Activated CD8-positive, alpha-beta memory T cell treated with anti-CD3 and anti-CD28 coated beads, Interleukin-2, amount 50 U/mL, for 48 hours (primary cell): ENCODE measurements around the gene NEUROD4.

Experiments
- DNase-seq: peaks from one replicate; pipeline ENCODE4 v3.0.0-alpha.2; 2020

The NEUROD4 gene

GRCh38 chr12:54998958-54999510 lies 20.7 kb upstream of the NEUROD4 start:
- no peak for DNase-seq

- no peak for DNase-seq
These were observed 18.4 kb upstream of the NEUROD4 start for GRCh38 chr12:55001198-55001868.

GRCh38 chr12:55002355-55002754 lies 17.4 kb upstream of the NEUROD4 start:
- DNase-seq = no peak

- DNase-seq = no peak
These were observed 10.7 kb upstream of the NEUROD4 start for GRCh38 chr12:55008944-55009585.

GRCh38 chr12:55017416-55017925 lies 2.3 kb upstream of the NEUROD4 start:
- no peak for DNase-seq

- no peak for DNase-seq
These were observed 4.8 kb downstream of the NEUROD4 start for GRCh38 chr12:55024575-55024974.

GRCh38 chr12:55025508-55025907 lies 5.7 kb downstream of the NEUROD4 start:
- no peak for DNase-seq

DNA sequence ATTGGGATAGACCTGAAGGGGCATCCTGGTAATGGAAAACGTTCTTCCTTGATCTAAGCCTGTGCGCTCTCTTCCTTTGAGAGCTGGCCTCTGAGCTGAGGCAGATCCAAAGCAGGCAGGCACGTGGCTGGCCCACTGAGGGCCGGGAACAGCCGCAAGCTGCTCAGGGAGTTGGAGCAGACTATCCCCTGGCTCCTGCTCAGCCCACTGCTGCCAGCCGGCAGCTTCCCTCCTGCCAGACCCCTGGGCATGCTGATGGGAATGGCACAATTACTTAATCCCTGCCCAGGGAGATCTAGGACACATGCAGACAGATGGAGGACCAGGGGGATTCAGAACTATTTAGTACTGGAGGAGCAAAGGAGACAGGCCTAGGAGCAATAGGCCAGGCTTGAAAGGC lies 14.4 kb downstream of the NEUROD4 start:
- no peak for DNase-seq

DNA sequence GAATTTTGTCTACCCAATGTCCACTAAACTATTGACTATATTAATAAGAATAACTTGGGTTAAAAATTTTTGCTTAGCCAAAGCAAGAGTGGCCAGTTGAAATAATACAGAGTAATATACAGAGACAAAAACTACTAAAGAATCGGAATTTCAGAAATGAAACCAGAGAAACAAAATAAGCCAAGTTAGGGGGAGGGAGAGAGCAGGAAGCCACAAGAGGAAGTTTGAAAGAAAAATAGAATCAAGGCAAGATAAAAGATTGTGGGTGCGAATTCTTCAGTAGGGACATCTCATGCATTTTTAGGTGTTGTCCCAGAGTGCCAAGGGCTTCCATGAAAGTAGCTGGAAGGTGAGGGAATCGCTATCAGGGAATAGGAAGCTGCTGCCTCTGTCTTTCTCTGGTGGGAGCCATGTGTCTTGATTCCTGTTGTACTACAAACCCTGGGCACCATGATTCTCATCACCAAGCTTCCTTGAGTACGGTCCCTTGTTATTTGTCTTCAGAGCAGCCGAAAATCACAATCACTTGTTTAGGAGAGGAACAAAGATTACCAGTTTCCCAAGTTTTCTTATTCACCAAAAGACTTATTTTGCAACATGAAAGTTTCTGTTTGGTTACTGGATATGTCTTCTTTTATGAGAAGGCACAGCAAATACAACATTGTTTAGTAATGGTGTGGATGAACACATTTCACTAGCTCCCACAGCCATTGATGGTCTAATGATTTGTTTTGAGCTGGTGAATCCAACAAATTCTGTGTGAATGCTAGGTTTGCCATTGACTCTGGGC lies 16.7 kb downstream of the NEUROD4 start:
- no peak for DNase-seq

- DNase-seq = no peak
These were observed 17.7 kb downstream of the NEUROD4 start for GRCh38 chr12:55037351-55037987.

- DNase-seq = no peak
These were observed 19.9 kb downstream of the NEUROD4 start for GRCh38 chr12:55039395-55040354.

GRCh38 chr12:55041345-55042055 lies 21.7 kb downstream of the NEUROD4 start:
- no peak for DNase-seq

DNA sequence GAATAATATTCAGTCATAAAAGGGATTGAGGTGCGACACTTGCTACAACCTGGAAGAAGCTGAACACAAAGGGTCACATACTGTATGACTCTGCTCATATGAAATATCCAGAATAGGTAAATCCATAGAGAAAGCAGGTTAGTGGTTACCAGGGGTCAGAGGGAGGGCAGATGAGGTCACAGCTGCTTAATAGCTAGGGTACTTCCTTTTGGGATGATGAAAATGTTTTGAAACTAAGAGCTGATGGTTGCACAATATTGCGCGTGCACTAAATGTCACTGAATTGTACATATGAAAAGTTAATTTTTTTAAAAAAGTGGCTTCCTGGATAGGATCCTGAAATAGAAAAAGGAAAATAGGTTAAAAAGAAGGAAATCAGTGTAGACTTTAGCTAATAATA lies 23.8 kb downstream of the NEUROD4 start:
- no peak for DNase-seq

GRCh38 chr12:55044135-55044534 lies 24.4 kb downstream of the NEUROD4 start:
- no peak for DNase-seq

DNA sequence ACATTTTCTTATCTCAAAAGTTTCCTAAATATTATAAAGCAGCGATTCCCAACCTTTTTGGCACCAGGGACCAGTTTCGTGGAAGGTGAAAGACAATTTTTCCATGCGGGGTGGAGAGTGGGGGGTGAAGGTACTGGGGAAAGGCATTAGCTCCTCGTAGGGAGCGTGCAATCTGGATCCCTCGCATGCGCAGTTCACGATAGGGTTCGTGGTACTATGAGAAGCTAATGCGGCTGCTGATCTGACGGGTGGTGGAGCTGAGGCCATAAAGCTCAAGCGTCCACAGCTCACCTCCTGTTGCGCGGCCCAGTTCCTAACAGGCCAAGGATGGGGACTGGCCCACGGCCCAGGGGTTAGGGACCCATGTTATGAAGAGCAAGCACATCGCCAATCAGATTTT lies 29.9 kb downstream of the NEUROD4 start:
- no peak for DNase-seq

DNA sequence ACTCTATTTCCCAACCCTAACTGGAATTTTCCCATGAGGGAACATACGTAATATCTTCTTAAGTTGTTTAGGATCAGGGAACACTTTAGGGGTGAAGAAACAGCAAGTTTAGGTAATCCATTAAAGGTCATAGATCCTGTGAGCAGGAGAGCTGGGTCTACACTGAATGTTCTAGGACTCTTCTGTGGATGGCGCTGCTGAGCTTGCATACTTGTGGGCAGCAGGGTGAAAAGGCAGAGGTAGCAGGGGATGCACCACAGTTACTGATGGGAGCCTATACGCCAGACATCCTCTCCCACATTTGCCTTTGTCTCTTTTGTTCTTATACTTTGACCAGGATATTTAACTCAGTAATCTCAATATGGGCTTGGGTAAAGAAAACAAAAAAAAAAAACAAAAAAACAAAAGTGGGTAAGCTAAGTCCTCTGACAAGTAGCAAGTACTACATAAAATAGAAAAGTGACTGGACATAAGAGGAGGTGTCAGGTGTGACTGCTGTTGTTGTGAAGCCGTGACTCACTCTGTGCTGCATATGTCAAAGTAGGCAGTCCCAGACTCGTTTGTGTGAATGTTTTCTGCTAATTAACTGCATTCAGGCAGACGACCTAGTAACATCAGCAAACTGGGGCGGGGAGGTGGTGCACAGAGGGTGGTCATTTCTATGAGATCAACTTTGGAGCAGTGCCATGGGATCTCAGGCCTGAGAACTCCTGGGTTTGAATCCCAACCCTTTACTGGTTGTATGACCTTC lies 31.6 kb downstream of the NEUROD4 start:
- DNase-seq = no peak

- no peak for DNase-seq
These were observed 37.7 kb downstream of the NEUROD4 start for GRCh38 chr12:55057481-55057880.

DNA sequence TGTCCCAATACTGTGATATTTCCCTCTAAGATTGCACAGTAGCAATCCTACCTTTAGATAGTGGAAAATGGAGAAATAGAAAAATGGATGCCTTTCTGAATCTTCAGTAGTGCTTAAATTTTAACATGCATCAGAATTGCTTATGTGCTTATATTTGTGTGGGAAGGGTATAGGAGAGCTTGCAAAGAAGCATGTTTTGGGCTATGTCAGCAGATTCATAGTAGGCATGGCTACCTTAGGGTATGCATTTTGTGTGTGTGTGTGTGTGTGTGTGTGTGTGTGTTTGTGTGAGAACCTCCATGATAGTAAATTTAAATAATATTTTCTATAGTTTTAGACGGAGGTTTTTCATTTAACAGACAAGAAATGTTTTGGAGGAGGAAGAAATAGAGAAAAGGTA lies 38.3 kb downstream of the NEUROD4 start:
- DNase-seq = no peak

DNA sequence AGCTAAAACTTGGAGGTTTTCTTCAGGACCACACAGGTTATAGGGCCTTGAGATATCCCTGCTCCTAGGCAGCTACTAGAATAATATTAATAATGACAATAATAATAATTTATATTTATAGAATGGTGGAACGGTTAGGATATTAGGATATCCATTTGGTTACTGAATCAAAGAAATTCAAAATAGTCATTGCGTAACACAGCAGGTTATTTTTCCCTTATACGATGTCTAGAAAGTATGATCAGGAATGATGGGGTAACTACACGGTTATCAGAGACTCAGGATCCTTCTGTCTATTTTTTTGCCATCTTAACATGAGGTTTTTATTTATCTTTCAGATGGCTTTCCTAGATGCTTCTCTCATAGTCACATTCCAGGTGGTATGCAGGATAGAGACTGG lies 39.0 kb downstream of the NEUROD4 start:
- DNase-seq = no peak

- peak; percentile 66 for DNase-seq
These were observed 40.7 kb downstream of the NEUROD4 start for GRCh38 chr12:55060470-55060869.
